Measurements from ENCODE around the gene DDAH1.

GRCh38 chr1:85322655-85323054, 142.3 kb downstream of the DDAH1 start:
- TF ChIP-seq CTCF (IDR thresholded peaks at IDR 0.05), result no peak
- TF ChIP-seq POLR2A (IDR thresholded peaks at IDR 0.05), result no peak
- no peak for TF ChIP-seq POLR2AphosphoS5 (IDR thresholded peaks at IDR 0.05)

Data from gastroesophageal sphincter (tissue), 3 donors.